IPS-15b (cell line): ENCODE results near the gene MAP2K7.
A peak's percentile ranks its signal among the peaks of the same experiment; 100 is the strongest.

Source experiments
- H3K27me3 ChIP-seq: one replicate; pipeline ENCODE4 v1.6.1; 2013; ENCODE audit warnings: low read length; ENCODE audit not compliant: control insufficient read depth, insufficient read depth
- H3K36me3 ChIP-seq: one replicate; pipeline ENCODE4 v1.6.1; 2013; ENCODE audit warnings: low read length; ENCODE audit not compliant: control insufficient read depth, insufficient read depth
- H3K4me1 ChIP-seq: one replicate; pipeline ENCODE4 v1.6.1; 2013; ENCODE audit warnings: mild to moderate bottlenecking, low read length; ENCODE audit not compliant: control insufficient read depth, insufficient read depth
- H3K4me3 ChIP-seq: one replicate; pipeline ENCODE4 v1.5.1; 2013; ENCODE audit warnings: low read depth, low read length
- H3K9ac ChIP-seq: one replicate; pipeline ENCODE4 v1.6.1; 2013; ENCODE audit warnings: low read depth, mild to moderate bottlenecking, low read length
- H3K9me3 ChIP-seq: one replicate; pipeline ENCODE4 v1.6.1; 2013; ENCODE audit warnings: mild to moderate bottlenecking, low read length; ENCODE audit not compliant: control insufficient read depth, insufficient read depth

MAP2K7 gene

DNA sequence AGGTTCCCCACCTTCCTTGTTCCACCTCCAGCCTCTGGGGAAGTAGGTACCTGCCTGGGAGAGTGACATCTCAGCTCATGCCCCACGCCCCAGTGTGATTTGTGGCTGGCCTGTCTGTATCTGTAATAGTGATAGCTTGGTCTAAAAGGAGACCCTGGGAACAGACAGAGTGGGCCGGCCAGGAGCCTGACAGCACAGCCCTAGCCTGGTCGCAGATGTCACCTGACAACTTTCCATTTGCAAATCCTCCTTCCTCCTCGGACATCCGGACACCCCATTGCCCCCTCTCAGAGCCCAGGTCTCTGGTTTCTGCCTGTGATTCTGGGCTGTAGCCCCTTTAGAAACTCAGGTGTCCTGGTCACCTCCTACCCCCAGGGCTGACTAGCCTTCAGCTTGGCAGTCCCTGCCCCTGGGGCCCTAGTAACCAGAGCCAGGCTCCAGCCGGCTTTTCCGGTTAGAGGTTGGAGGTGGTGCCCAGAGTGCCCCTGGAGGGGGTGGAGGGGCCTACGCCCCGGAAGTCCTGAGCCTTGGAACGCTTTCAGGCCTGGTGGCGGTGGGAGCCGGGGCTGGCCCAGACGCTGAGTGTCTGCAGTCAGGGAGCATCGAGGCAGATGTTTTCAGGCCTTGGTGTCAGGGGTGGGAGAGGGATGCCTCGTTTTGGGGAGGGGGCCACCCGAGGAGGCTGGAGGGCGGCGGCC lies 8.9 kb upstream of the MAP2K7 start:
- Histone ChIP-seq H3K27me3 (no peaks in the 10 kb centered on the region), H3K4me1 (no peaks in the 10 kb centered on the region), H3K9ac (no peak overlapping the region), H3K9me3 (no peaks in the 10 kb centered on the region), H3K36me3 (peaks cover 4% of the 10 kb centered on the region), H3K4me3 (no peak overlapping the region)

DNA sequence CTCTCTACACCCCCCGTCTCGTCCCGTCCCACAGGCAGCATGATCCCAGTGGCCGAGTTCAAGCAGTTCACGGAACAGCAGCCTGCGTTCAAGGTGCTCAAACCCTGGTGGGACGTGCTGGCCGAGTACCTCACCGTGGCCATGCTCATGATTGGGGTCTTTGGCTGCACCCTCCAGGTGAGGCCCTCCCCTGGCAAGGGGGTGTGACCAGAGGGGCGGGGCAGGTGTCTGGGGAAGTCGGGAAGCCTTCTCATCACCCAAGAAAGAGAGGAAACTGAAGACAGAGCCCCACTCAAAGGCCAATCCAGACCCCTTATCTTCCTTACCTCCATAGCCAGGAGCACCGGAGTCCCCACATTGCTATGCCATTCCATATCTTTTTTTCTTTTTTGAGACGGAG lies 8.1 kb upstream of the MAP2K7 start:
- Histone ChIP-seq H3K27me3 (no peaks in the 10 kb centered on the region), H3K9me3 (no peaks in the 10 kb centered on the region), H3K9ac (peak overlapping the region; percentile 12), H3K36me3 (peaks cover 12% of the 10 kb centered on the region), H3K4me3 (no peak overlapping the region), H3K4me1 (no peaks in the 10 kb centered on the region)

DNA sequence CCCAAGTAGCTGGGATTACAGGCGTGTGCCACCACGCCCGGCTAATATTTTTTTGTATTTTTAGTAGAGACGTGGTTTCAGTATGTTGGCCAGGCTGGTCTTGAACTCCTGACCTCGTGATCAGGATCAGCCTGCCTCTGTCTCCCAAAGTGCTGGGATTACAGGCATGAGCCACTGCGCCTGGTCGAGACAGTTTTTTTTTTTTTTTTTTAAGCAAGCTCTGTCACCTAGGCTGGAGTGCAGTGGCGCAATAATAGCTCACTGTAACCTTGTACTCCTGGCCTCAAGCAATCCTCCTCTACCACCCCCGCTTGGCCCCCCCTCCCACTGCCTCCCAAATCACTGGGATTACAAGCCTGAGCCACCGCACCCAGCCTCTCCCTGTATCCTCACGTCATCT lies 6.4 kb upstream of the MAP2K7 start:
- Histone ChIP-seq H3K27me3 (no peaks in the 10 kb centered on the region), H3K4me3 (no peak overlapping the region), H3K4me1 (no peaks in the 10 kb centered on the region), H3K36me3 (peaks cover 13% of the 10 kb centered on the region), H3K9me3 (no peaks in the 10 kb centered on the region), H3K9ac (no peak overlapping the region)

DNA sequence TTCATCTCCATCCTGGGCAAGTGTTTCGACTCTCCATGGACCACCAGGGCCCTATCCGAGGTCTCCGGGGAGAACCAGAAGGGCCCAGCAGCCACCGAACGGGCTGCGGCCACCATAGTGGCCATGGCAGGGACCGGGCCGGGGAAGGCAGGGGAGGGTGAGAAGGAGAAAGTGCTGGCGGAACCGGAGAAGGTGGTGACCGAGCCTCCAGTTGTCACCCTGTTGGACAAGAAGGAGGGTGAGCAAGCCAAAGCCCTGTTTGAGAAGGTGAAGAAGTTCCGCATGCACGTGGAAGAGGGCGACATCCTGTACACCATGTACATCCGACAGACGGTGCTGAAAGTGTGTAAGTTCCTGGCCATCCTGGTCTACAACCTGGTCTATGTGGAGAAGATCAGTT lies 4.7 kb upstream of the MAP2K7 start:
- H3K27me3 ChIP-seq: no peaks in the 10 kb centered on the region
- H3K4me3 ChIP-seq: no peak overlapping the region

DNA sequence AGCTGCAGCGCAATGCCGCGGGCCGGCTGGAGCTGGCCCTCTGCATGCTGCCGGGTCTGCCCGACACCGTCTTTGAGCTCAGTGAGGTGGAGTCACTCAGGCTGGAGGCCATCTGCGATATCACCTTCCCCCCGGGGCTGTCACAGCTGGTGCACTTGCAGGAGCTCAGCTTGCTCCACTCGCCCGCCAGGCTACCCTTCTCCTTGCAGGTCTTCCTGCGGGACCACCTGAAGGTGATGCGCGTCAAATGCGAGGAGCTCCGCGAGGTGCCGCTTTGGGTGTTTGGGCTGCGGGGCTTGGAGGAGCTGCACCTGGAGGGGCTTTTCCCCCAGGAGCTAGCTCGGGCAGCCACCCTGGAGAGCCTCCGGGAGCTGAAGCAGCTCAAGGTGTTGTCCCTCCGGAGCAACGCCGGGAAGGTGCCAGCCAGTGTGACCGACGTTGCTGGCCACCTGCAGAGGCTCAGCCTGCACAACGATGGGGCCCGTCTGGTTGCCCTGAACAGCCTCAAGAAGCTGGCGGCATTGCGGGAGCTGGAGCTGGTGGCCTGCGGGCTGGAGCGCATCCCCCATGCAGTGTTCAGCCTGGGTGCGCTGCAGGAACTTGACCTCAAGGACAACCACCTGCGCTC lies 3.8 kb upstream of the MAP2K7 start:
- H3K36me3 ChIP-seq: peaks cover 13% of the 10 kb centered on the region
- no peaks in the 10 kb centered on the region for H3K27me3 ChIP-seq
- peaks cover 2% of the 10 kb centered on the region for H3K4me1 ChIP-seq
- no peak overlapping the region for H3K9ac ChIP-seq
- no peaks in the 10 kb centered on the region for H3K9me3 ChIP-seq
- no peak overlapping the region for H3K4me3 ChIP-seq

More for the DNA sequence above, 4.7 kb upstream of the MAP2K7 start:
- H3K9ac ChIP-seq: no peak overlapping the region
- H3K9me3 ChIP-seq: no peaks in the 10 kb centered on the region
- H3K36me3 ChIP-seq: peaks cover 13% of the 10 kb centered on the region
- H3K4me1 ChIP-seq: no peaks in the 10 kb centered on the region

DNA sequence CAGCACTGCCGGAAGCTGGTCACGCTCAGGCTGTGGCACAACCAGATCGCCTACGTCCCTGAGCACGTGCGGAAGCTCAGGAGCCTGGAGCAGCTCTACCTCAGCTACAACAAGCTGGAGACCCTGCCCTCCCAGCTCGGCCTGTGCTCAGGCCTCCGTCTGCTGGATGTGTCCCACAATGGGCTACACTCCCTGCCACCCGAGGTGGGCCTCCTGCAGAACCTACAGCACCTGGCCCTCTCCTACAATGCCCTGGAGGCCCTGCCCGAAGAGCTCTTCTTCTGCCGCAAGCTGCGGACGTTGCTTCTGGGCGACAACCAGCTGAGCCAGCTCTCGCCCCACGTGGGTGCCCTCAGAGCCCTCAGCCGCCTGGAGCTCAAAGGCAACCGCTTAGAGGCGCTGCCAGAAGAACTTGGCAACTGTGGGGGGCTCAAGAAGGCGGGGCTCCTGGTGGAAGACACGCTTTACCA lies 3.2 kb upstream of the MAP2K7 start:
- Histone ChIP-seq H3K36me3 (peaks cover 13% of the 10 kb centered on the region), H3K4me3 (no peak overlapping the region), H3K4me1 (peaks cover 2% of the 10 kb centered on the region), H3K9ac (no peak overlapping the region), H3K27me3 (no peaks in the 10 kb centered on the region), H3K9me3 (no peaks in the 10 kb centered on the region)

DNA sequence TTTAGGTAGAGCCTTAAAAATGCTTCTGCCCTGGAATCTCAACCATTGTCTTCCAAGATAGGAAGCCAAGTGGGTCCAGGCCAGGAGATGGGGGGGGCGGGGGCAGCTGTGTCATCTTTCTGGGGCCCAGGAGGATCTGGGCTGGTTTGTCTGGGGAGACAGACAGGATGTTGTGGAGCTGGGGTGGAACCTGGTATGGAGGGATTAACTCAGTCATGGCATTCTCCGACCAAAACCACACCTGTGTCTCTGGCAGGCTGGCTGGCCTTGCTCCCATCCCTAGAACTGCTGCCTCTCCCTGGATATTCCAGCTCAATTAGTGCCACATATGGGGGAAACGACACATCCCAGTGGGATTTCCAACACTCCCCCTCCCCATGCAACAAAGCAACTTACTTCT lies 2.7 kb upstream of the MAP2K7 start:
- Histone ChIP-seq H3K4me1 (peaks cover 2% of the 10 kb centered on the region), H3K27me3 (no peaks in the 10 kb centered on the region), H3K9ac (no peak overlapping the region), H3K4me3 (no peak overlapping the region), H3K9me3 (no peaks in the 10 kb centered on the region), H3K36me3 (peaks cover 18% of the 10 kb centered on the region)

DNA sequence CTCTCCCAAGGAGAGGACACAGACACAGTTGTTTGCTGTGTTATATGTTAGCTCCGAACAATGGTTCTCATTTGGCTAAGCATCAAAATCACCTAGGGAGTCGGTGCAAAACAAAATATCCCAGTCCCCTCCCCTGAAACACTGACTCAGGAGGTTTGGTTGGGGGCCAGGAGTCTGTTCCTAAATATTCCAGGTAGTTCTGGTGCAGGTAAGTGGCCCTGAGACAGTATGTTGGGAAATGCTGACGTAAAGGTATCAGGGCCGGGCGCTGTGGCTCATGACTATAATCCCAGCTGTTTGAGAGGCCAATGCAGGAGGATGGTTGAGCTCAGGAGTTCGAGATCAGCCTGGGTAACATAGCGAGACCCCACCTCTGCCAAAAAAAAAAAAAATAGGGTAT lies 2.3 kb upstream of the MAP2K7 start:
- H3K36me3 ChIP-seq: peaks cover 22% of the 10 kb centered on the region
- no peak overlapping the region for H3K9ac ChIP-seq
- no peak overlapping the region for H3K4me3 ChIP-seq
- no peaks in the 10 kb centered on the region for H3K27me3 ChIP-seq
- H3K9me3 ChIP-seq: no peaks in the 10 kb centered on the region
- H3K4me1 ChIP-seq: peaks cover 2% of the 10 kb centered on the region

DNA sequence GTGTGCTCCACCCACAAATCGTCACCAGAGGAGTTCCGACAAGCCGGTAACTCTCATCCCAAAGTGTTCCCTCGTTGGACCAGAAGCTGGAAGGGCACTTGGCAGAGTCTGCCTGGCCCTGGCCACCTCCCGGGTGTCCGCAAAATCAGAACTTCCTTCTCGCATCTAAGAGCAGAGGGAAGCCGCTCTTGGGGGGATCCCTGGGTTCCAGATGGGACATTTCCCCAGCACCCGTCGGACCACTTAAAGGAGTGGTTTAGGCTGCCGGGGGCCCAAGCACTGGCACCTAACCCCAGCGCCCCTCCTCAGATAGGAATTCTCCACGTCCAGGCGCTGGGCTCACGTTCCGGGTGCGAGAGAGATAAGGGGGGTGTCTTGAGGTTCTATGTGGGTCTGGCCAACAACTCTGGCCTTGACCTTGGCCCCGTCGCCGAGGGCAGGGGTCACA lies 857 bp upstream of the MAP2K7 start:
- Histone ChIP-seq H3K4me1 (peaks cover 2% of the 10 kb centered on the region), H3K9me3 (no peaks in the 10 kb centered on the region), H3K27me3 (no peaks in the 10 kb centered on the region), H3K36me3 (peaks cover 22% of the 10 kb centered on the region), H3K9ac (peak overlapping the region; percentile 96), H3K4me3 (peak overlapping the region; percentile 88)

DNA sequence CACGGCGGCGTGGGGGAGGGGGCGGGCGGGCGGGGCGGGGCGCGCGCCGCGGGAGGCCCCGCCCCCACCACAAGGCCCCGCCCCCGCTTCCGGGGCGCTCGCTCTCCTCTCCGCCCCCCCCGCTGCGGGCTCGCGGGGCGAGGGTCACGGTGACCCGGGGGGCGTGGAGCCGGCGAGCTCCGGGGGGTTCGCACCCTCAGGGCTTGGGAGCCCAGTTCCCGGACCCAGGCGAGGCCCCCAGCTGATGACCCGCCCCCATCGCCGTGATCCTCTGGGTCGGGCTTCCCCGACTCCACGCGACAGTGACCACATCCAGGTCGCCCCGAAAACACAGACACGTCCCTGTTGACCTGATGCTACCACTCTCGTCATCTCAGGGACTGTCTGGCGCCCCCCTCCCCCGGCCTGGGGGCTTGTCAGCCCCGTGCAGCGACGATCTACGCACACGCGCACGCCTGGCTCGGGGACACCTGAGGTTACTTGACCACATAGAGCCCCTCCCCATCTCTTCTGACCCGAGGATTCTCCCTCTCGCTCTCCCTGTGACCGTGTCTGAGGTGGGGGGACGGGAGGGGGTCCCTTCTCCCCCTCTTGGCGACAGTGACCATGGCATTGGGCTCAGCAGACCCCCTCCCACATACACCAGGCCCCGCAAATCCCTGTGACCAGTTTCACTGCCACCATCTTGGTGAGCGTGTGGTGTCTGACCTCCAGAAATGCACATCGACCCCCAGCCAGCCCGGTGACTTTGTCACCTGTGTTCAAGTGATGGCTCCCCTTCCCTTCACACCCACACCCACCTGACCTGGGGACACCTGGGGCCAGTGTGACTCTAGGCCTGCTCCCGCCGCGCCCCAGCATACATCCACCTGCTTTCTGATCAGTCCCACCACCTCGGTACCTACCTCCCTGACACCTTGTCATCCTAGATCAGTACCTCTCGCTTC lies 670 bp downstream of the MAP2K7 start:
- peaks cover 2% of the 10 kb centered on the region for H3K4me1 ChIP-seq
- H3K9ac ChIP-seq: peak overlapping the region; percentile 70

DNA sequence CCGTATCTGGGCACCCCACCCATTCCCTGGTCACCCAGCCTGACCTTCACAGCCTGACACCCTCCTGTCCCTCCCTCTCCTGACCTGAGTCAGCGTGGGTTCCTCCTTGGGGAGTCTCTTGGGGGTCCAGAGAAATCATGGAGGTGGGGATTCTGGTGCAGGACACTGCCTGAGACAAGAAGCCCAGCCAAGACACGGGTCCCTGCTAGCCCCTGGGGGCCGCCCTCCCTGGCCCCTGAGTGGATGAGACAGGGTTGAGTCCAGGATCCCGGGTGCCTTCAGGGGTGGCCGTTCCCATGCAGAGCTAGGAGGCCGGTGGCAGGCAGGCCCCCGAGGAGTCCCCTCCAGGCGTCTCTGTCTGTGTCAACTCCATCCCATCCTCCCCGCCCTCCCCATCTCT lies 1.6 kb downstream of the MAP2K7 start:
- Histone ChIP-seq H3K9me3 (no peaks in the 10 kb centered on the region), H3K9ac (no peak overlapping the region), H3K36me3 (peaks cover 16% of the 10 kb centered on the region), H3K4me1 (peaks cover 2% of the 10 kb centered on the region), H3K4me3 (peak overlapping the region; percentile 88), H3K27me3 (no peaks in the 10 kb centered on the region)

More for the DNA sequence above, 670 bp downstream of the MAP2K7 start:
- Histone ChIP-seq H3K27me3 (no peaks in the 10 kb centered on the region), H3K9me3 (no peaks in the 10 kb centered on the region), H3K4me3 (peak overlapping the region; percentile 88), H3K36me3 (peaks cover 22% of the 10 kb centered on the region)
